GM19468 (cell line): ENCODE measurements around the gene TNFRSF1B.

ENCODE experiments used
- ATAC-seq: cut with Tn5 transposase; IDR thresholded peaks from one replicate; pipeline ENCODE4 v1.9.1; 2021; ENCODE audit warnings: mild to moderate bottlenecking, moderate library complexity, moderate number of reproducible peaks; ENCODE audit not compliant: unreplicated experiment; ENCODE audit errors: extremely low read depth

Gene TNFRSF1B

GRCh38 chr1:12186679-12186985 is 19.8 kb downstream of the TNFRSF1B start:
- ATAC-seq, result no peak

GRCh38 chr1:12188115-12188514 is 21.3 kb downstream of the TNFRSF1B start:
- ATAC-seq, result no peak

- ATAC-seq, result no peak
These were observed 22.0 kb downstream of the TNFRSF1B start for GRCh38 chr1:12188657-12189327.

GRCh38 chr1:12189328-12189682 is 22.5 kb downstream of the TNFRSF1B start:
- no peak for ATAC-seq

- ATAC-seq, result no peak
These were observed 24.6 kb downstream of the TNFRSF1B start for GRCh38 chr1:12191242-12192032.

- no peak for ATAC-seq
These were observed 27.9 kb downstream of the TNFRSF1B start for GRCh38 chr1:12194666-12195216.

- ATAC-seq, result no peak
These were observed 28.6 kb downstream of the TNFRSF1B start for GRCh38 chr1:12195416-12195815.

GRCh38 chr1:12196641-12197482 is 30.1 kb downstream of the TNFRSF1B start:
- ATAC-seq, result no peak

GRCh38 chr1:12197483-12197880 is 30.7 kb downstream of the TNFRSF1B start:
- ATAC-seq, result no peak

- ATAC-seq, result no peak
These were observed 33.4 kb downstream of the TNFRSF1B start for GRCh38 chr1:12200208-12200607.

GRCh38 chr1:12201352-12202189 is 34.8 kb downstream of the TNFRSF1B start:
- ATAC-seq, result no peak

- ATAC-seq, result no peak
These were observed 35.4 kb downstream of the TNFRSF1B start for GRCh38 chr1:12202190-12202497.

- ATAC-seq, result no peak
These were observed 35.8 kb downstream of the TNFRSF1B start for GRCh38 chr1:12202577-12202976.

- no peak for ATAC-seq
These were observed 36.6 kb downstream of the TNFRSF1B start for GRCh38 chr1:12203216-12204007.

- ATAC-seq, result no peak
These were observed 37.3 kb downstream of the TNFRSF1B start for GRCh38 chr1:12204140-12204539.

- no peak for ATAC-seq
These were observed 38.2 kb downstream of the TNFRSF1B start for GRCh38 chr1:12204754-12205658.

- no peak for ATAC-seq
These were observed 39.4 kb downstream of the TNFRSF1B start for GRCh38 chr1:12206238-12206637.

- ATAC-seq, result no peak
These were observed 40.1 kb downstream of the TNFRSF1B start for GRCh38 chr1:12206792-12207424.
